ENCODE results near the gene USP49. TPM values are rescaled to one million over a fixed set of nuclear protein-coding genes. Genes with fewer than 3 reads are reported as not detected.

Gene USP49
- total RNA-seq, 6 experiments from 2014 or later, result 0.87 to 2.0 (median 1.3) TPM

GRCh38 chr6:41740366-41741162, 154.6 kb downstream of the USP49 start:
- no peak for TF ChIP-seq POLR2A (IDR thresholded peaks at IDR 0.05)
- TF ChIP-seq, protein P1, sequence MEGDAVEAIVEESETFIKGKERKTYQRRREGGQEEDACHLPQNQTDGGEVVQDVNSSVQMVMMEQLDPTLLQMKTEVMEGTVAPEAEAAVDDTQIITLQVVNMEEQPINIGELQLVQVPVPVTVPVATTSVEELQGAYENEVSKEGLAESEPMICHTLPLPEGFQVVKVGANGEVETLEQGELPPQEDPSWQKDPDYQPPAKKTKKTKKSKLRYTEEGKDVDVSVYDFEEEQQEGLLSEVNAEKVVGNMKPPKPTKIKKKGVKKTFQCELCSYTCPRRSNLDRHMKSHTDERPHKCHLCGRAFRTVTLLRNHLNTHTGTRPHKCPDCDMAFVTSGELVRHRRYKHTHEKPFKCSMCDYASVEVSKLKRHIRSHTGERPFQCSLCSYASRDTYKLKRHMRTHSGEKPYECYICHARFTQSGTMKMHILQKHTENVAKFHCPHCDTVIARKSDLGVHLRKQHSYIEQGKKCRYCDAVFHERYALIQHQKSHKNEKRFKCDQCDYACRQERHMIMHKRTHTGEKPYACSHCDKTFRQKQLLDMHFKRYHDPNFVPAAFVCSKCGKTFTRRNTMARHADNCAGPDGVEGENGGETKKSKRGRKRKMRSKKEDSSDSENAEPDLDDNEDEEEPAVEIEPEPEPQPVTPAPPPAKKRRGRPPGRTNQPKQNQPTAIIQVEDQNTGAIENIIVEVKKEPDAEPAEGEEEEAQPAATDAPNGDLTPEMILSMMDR (IDR thresholded peaks at IDR 0.05), result no peak
- ATAC-seq, result no peak
- peak in 1 of 3 donors; percentile 43 for DNase-seq
- no peak overlapping the region for H3K27ac ChIP-seq
- H3K4me1 ChIP-seq, result no peaks in the 10 kb centered on the region
- no peak overlapping the region for H3K4me3 ChIP-seq
- no peaks in the 10 kb centered on the region for H3K36me3 ChIP-seq
- WGBS (ENCODE audit: insufficient coverage, low coverage, low lambda C conversion rate, missing lambda C conversion rate), result 100% methylated on average over 1 of the region's 13 CpGs
- H3K27me3 ChIP-seq, result no peaks in the 10 kb centered on the region
- intact Hi-C loops (cut with DNase I), result no loop called here
- no peaks in the 10 kb centered on the region for H3K9me3 ChIP-seq

Small RNA genes lying within 50 kb of the gene (small RNA-seq; reads per million reads assigned to genes)
- 0 reads per million in 2 experiments for gene AL365205.2
- 0 reads per million in 2 experiments for gene AL365205.3
- gene RF00019, result 0 reads per million in 2 experiments
- gene RF00393, result 0 reads per million in 2 experiments

Other genes with a start within 250 kb of the USP49 start
- 1 to 10 TPM; 4.5 to 9.2 (median 6.6) TPM for gene TFEB, start 159.8 kb downstream of the USP49 start, total RNA-seq
- gene PGC, start 148.0 kb downstream of the USP49 start, total RNA-seq, result under 1 TPM in 1 of 6 experiments, not detected in 5; 0.31 TPM
- gene FRS3, start 115.5 kb downstream of the USP49 start, total RNA-seq, result 1 to 10 TPM in 5 of 6 experiments, under 1 TPM in 1; 0.68 to 3.0 (median 1.9) TPM
- 1 to 10 TPM in 5 of 6 experiments, not detected in 1; 1.3 to 3.1 (median 2.7) TPM for gene PRICKLE4, start 114.6 kb downstream of the USP49 start, total RNA-seq
- 100 to 1,000 TPM in 1 of 6 experiments, 10 to 100 TPM in 5; 61.8 to 104 (median 75.6) TPM for gene TOMM6, start 107.7 kb downstream of the USP49 start, total RNA-seq
- 10 to 100 TPM in 1 of 6 experiments, 1 to 10 TPM in 5; 7.2 to 10.8 (median 7.7) TPM for gene MED20, start 25.8 kb upstream of the USP49 start, total RNA-seq
- gene BYSL, start 26.1 kb upstream of the USP49 start, total RNA-seq, result 10 to 100 TPM in 1 of 6 experiments, 1 to 10 TPM in 5; 3.7 to 10.8 (median 8.4) TPM
- 10 to 100 TPM; 11.3 to 51.9 (median 14.2) TPM for gene CCND3, start 46.4 kb upstream of the USP49 start, total RNA-seq
- gene TAF8, start 155.1 kb upstream of the USP49 start, total RNA-seq, result 10 to 100 TPM in 4 of 6 experiments, 1 to 10 TPM in 2; 6.7 to 14.7 (median 11.9) TPM
- under 1 TPM; 0.07 to 0.74 (median 0.34) TPM for gene C6orf132, start 247.2 kb upstream of the USP49 start, total RNA-seq

Data from right lobe of liver (tissue), 6 donors.